Subcutaneous adipose tissue (tissue), 4 donors: Measurements from ENCODE around the gene LFNG. TPM values are rescaled to one million over a fixed set of nuclear protein-coding genes. Genes with fewer than 3 reads are reported as not detected.

Source experiments
- total RNA-seq, 4 donors: library from RNA; depleted of rRNA; stranded (reverse); fragments of >200 nt; gene quantifications; one replicate each; pipeline ENCODE4 v1.1.0, GENCODE V29; 2016
- TF ChIP-seq, protein P1 (sequence below): fragments of 450-650 bp; IDR thresholded peaks from one replicate; pipeline ENCODE4 v1.5.1; 2016; ENCODE audit warnings: low read depth, mild to moderate bottlenecking, control low read depth, antibody characterized with exemption, moderate library complexity

Gene LFNG
- total RNA-seq, 4 donors from 2014 or later, result 6.8 to 21.1 (median 14.5) TPM

DNA sequence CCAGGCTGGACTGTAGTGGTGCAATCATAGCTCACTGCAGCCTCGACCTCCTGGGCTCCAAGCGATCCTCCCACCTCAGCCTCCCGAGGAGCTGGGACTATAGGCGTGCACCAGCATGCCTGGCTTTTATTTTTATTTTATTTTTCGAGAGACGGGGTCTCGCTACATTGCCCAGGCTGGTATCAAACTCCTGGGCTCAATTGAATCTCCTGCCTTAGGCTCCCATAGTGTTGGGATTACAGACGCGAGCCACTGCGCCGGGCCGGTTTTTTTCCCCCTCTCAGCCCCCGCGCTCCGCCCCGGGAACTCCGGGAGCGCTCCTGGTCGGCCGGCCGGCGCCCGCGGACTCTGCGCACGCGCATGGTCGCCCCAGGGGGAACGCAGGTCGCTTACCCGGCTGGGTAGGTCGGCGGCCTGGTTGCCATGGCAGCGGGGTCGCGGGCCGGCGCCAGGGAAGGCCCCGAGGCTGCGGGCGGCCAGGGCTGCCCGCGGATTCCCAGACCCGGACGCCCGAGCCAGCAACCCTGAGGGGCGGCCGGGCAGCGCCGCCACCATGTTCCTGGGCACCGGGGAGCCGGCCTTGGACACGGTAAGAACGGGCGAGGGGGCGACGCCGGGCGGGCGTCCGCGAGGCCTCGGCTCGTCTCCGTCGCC is 39.2 kb downstream of the LFNG start, which contains the start of gene IQCE:
TSS of gene IQCE (plus strand) at position 351 of the 654 bp plus-strand sequence. CDS start at position 554, 203 bp downstream.
- TF ChIP-seq, protein P1, sequence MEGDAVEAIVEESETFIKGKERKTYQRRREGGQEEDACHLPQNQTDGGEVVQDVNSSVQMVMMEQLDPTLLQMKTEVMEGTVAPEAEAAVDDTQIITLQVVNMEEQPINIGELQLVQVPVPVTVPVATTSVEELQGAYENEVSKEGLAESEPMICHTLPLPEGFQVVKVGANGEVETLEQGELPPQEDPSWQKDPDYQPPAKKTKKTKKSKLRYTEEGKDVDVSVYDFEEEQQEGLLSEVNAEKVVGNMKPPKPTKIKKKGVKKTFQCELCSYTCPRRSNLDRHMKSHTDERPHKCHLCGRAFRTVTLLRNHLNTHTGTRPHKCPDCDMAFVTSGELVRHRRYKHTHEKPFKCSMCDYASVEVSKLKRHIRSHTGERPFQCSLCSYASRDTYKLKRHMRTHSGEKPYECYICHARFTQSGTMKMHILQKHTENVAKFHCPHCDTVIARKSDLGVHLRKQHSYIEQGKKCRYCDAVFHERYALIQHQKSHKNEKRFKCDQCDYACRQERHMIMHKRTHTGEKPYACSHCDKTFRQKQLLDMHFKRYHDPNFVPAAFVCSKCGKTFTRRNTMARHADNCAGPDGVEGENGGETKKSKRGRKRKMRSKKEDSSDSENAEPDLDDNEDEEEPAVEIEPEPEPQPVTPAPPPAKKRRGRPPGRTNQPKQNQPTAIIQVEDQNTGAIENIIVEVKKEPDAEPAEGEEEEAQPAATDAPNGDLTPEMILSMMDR, result no peak

DNA sequence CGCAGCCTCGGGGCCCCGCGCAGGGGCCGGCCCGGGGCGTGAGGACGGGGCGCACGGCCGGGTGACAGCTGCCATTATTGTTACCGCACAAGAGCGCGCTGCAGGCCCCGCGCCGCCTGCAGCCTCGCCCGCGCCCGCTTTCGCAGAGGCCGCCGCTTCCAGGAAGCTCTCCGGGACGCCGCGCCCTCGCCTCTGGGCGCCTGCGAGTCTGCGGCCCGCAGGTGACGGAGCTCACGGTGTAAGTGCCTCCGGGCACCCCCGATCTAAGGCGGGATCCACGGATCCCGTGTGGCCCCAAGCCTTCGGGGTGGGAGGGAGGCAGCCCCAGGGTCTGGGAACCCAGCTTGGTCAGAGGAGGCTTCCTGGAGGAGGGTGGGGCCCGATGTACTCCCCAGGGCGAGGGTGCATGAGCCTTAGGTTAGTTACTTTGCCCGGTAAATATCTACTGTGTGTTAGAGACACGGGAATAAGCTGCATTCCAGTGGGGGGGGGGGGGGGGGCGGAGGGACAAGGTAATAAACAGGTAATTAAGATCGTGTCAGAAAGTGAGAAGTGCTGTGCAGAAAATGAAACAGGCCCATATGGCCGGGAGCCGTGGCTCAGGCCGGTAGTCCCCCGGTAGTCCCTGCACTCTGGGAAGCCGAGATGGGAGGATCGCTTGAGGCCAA is 39.8 kb downstream of the LFNG start:
- TF ChIP-seq, protein P1, result no peak

DNA sequence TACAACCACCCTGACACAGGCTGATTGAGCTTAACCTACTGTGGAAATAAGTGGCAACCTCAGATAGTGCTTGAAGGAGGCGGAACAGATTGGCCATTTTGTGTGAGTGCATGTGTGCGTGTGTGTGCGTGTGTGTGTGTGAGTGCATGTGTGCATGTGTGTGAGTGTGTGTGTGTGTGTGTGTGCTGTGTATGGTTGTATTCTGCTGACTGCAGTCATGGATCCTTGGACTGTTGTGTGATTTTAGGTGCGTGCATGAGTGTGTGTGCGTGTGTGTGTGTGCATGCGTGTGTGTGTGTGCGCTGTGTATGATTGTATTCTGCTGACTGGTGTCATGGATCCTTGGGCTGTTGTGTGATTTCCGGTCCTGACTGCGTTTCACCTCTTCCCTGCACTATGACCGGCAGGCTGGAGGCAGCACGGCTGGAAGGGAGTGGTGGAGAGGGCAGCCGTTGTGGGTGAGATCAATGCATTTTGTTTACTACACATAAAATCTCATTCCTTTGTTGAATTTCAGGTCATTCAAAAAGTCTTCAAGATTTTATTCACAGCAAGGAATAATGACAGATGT is 45.5 kb downstream of the LFNG start:
- TF ChIP-seq, protein P1, result no peak

DNA sequence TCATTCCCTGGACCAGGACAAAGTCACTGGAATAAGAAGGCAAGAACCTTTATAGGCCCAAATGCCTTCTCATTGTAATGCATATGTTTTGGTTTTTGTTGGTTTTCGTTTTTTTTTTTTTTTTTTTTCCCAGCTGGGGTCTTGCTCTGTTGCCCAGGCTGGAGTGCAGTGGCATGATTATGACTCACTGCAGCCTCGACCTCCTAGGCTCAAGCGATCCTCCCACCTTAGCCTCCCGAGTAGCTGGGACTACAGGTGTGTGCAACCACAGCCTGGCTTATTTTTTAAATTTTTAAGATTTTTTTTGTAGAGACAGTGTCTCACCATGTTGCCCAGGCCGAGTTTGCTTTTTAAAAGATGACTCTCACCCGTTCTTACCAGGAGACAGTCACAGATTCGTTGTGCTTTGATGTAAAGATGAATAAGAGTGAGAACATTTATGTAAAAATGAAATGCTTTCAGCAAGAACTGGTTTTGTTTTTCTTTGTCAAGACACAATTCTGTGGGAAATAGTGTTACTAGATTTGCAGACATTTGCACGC is 46.8 kb downstream of the LFNG start:
- TF ChIP-seq, protein P1, result no peak

DNA sequence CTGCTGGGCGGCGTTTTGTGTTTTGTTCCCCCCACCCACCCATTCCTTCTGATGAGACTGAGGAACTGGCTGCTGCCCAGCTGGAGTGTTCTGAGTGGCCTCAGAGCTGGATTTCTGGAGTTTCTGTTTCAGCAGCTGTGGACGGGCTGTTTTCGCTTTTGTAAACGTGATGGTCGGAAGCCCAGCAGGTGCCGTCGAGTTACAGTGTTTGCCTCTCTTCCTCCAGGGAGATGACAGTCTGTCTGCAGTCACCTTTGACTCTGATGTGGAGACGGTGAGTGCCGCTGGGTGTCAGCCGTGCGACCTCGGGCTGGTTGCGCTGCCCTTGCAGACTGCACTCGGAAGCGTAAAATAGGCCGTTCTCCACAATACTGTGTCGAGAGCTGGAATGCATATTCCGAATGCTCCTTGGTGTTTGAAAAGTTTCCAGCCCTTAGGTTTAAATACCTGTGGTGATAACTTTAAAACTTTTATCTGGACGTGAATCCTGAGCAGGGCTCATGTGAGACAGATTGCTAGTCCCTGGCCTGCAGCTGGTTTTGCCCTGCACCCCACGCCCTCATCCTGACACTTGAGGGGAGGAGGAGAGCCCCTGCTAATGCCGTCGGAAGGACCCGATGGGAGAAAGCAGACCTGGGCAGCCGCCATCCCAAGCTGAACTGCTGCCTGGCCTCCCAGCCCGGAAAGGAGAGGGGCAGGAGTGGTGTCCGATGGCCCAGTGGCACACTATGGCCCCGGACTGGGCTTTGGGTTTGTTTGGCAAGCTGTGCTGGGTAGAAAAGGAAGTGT is 47.5 kb downstream of the LFNG start:
- TF ChIP-seq, protein P1, result no peak

- TF ChIP-seq, protein P1, result no peak
Observed at GRCh38 chr7:2567679-2568278, 48.2 kb downstream of the LFNG start.
